IPS-18c (cell line): ENCODE data around the gene MAGI1.
"Not testable (repeated sequence)": the region's sequence is repeated elsewhere in the genome, so short reads cannot be mapped to it uniquely, and the experiment has no call there.

Experiments used
- H3K4me3 ChIP-seq: 2 replicates; pipeline ENCODE4 v1.7.0; 2013; ENCODE audit warnings: low read depth, mild to moderate bottlenecking, low read length, moderate library complexity; ENCODE audit not compliant: insufficient read depth
- H3K9me3 ChIP-seq: one replicate; pipeline ENCODE4 v1.6.1; 2013; ENCODE audit warnings: mild to moderate bottlenecking, low read length, moderate library complexity; ENCODE audit not compliant: control insufficient read depth, insufficient read depth

The MAGI1 gene

GRCh38 chr3:65575376-65575840 lies 463.3 kb downstream of the MAGI1 start:
- no peaks in the 10 kb centered on the region for H3K9me3 ChIP-seq
- H3K4me3 ChIP-seq, result no peak overlapping the region

- H3K9me3 ChIP-seq, result no peaks in the 10 kb centered on the region
- no peak overlapping the region for H3K4me3 ChIP-seq
Measured at GRCh38 chr3:65573548-65574116, 465.1 kb downstream of the MAGI1 start.

GRCh38 chr3:65572175-65572777 lies 466.4 kb downstream of the MAGI1 start:
- Histone ChIP-seq H3K9me3 (no peaks in the 10 kb centered on the region), H3K4me3 (no peak overlapping the region)

- H3K9me3 ChIP-seq, result no peaks in the 10 kb centered on the region
- no peak overlapping the region for H3K4me3 ChIP-seq
Measured at GRCh38 chr3:65569845-65570405, 468.8 kb downstream of the MAGI1 start.

GRCh38 chr3:65569129-65569528 lies 469.6 kb downstream of the MAGI1 start:
- Histone ChIP-seq H3K9me3 (no peaks in the 10 kb centered on the region), H3K4me3 (no peak overlapping the region)

- no peak overlapping the region for H3K4me3 ChIP-seq
- no peaks in the 10 kb centered on the region for H3K9me3 ChIP-seq
Measured at GRCh38 chr3:65568497-65568896, 470.2 kb downstream of the MAGI1 start.

GRCh38 chr3:65565744-65566143 lies 473.0 kb downstream of the MAGI1 start:
- not testable (repeated sequence) for H3K4me3 ChIP-seq, H3K9me3 ChIP-seq

GRCh38 chr3:65564483-65564882 lies 474.2 kb downstream of the MAGI1 start:
- no peaks in the 10 kb centered on the region for H3K9me3 ChIP-seq
- H3K4me3 ChIP-seq, result no peak overlapping the region

GRCh38 chr3:65563861-65564260 lies 474.9 kb downstream of the MAGI1 start:
- H3K9me3 ChIP-seq, result no peaks in the 10 kb centered on the region
- H3K4me3 ChIP-seq, result no peak overlapping the region

- H3K9me3 ChIP-seq, result no peaks in the 10 kb centered on the region
- H3K4me3 ChIP-seq, result no peak overlapping the region
Measured at GRCh38 chr3:65562447-65562846, 476.3 kb downstream of the MAGI1 start.

GRCh38 chr3:65561617-65562016 lies 477.1 kb downstream of the MAGI1 start:
- no peak overlapping the region for H3K4me3 ChIP-seq
- H3K9me3 ChIP-seq, result no peaks in the 10 kb centered on the region

GRCh38 chr3:65560901-65561300 lies 477.8 kb downstream of the MAGI1 start:
- H3K4me3 ChIP-seq, result no peak overlapping the region
- no peaks in the 10 kb centered on the region for H3K9me3 ChIP-seq

GRCh38 chr3:65560133-65560532 lies 478.6 kb downstream of the MAGI1 start:
- no peak overlapping the region for H3K4me3 ChIP-seq
- H3K9me3 ChIP-seq, result no peaks in the 10 kb centered on the region

- H3K4me3 ChIP-seq, result no peak overlapping the region
- no peaks in the 10 kb centered on the region for H3K9me3 ChIP-seq
Measured at GRCh38 chr3:65559643-65560042, 479.1 kb downstream of the MAGI1 start.

GRCh38 chr3:65558826-65559225 lies 479.9 kb downstream of the MAGI1 start:
- Histone ChIP-seq H3K4me3 (no peak overlapping the region), H3K9me3 (no peaks in the 10 kb centered on the region)

- Histone ChIP-seq H3K4me3 (no peak overlapping the region), H3K9me3 (no peaks in the 10 kb centered on the region)
Measured at GRCh38 chr3:65557899-65558564, 480.7 kb downstream of the MAGI1 start.

- Histone ChIP-seq H3K4me3 (no peak overlapping the region), H3K9me3 (no peaks in the 10 kb centered on the region)
Measured at GRCh38 chr3:65556934-65557577, 481.7 kb downstream of the MAGI1 start.

GRCh38 chr3:65552434-65552833 lies 486.3 kb downstream of the MAGI1 start:
- Histone ChIP-seq H3K9me3 (no peaks in the 10 kb centered on the region), H3K4me3 (no peak overlapping the region)
